ENCODE results near the gene TGFBR3.

The TGFBR3 gene

GRCh38 chr1:91685994-91686393 is 200.0 kb downstream of the TGFBR3 start:
- H2AK5ac ChIP-seq (ENCODE audit: low read depth, low read length), result no peak overlapping the region

GRCh38 chr1:91684481-91685196 is 201.3 kb downstream of the TGFBR3 start:
- Histone ChIP-seq H3K4me3 (ENCODE audit: low read length in 2 of 2) (no peak overlapping the region), H2AK5ac (ENCODE audit: low read depth, low read length) (no peak overlapping the region), H3K14ac (ENCODE audit: low read length) (no peak overlapping the region), H2BK12ac (ENCODE audit: low read length) (no peak overlapping the region), H4K8ac (ENCODE audit: low read depth, low read length) (no peak overlapping the region), H3K9ac (ENCODE audit: low read depth, low read length, poor library complexity) (no peak overlapping the region), H3K4ac (ENCODE audit: low read length) (no peak overlapping the region), H3K36me3 (replicated peaks in 1 of 2; ENCODE audit: control insufficient read depth in 2 of 2, insufficient read depth in 2 of 2, low read length in 2 of 2) (no peaks in the 10 kb centered on the region), H2BK5ac (ENCODE audit: low read length) (no peak overlapping the region), H3K4me2 (ENCODE audit: insufficient read depth, low read length, poor library complexity, severe bottlenecking) (no peak overlapping the region), H2BK15ac (ENCODE audit: low read length) (no peak overlapping the region), H3K23ac (ENCODE audit: low read depth, low read length, poor library complexity) (no peak overlapping the region), H3K4me1 (ENCODE audit: control insufficient read depth in 2 of 2, insufficient read depth in 1 of 2, low read depth in 1 of 2, low read length in 2 of 2) (peaks cover 22 to 24% of the 10 kb centered on the region in 2 donors), H3K79me1 (ENCODE audit: low read depth, low read length) (no peaks in the 10 kb centered on the region), H3K27ac (replicated peaks; ENCODE audit: low read length) (no peak overlapping the region), H2BK120ac (ENCODE audit: low read depth, low read length) (no peak overlapping the region), H3K27me3 (ENCODE audit: control insufficient read depth in 3 of 3, insufficient read depth in 3 of 3, low read depth in 1 of 3, low read length in 3 of 3) (no peaks in the 10 kb centered on the region), H2AFZ (ENCODE audit: low read length) (peak overlapping the region; percentile 76), H4K91ac (ENCODE audit: low read depth, low read length, poor library complexity) (no peak overlapping the region), H3K9me3 (replicated peaks in 1 of 2; ENCODE audit: control insufficient read depth in 2 of 2, insufficient read depth in 1 of 2, low read depth in 1 of 2, low read length in 2 of 2) (no peaks in the 10 kb centered on the region), H3K18ac (ENCODE audit: low read length) (peak overlapping the region; percentile 23)
- no CpG with 5 or more reads among the region's 7 CpGs for WGBS, 2 donors (ENCODE audit: extremely low coverage in 2 of 2, insufficient read length in 2 of 2, insufficient replicate concordance in 1 of 2)
- DNase-seq (ENCODE audit: low spot score), result no peak

More at GRCh38 chr1:91685994-91686393, 200.0 kb downstream of the TGFBR3 start:
- H4K91ac ChIP-seq (ENCODE audit: low read depth, low read length, poor library complexity), result no peak overlapping the region
- H4K8ac ChIP-seq (ENCODE audit: low read depth, low read length), result no peak overlapping the region
- H3K4me2 ChIP-seq (ENCODE audit: insufficient read depth, low read length, poor library complexity, severe bottlenecking), result no peak overlapping the region
- no peak overlapping the region for H3K9ac ChIP-seq (ENCODE audit: low read depth, low read length, poor library complexity)
- DNase-seq (ENCODE audit: low spot score), result no peak
- H3K14ac ChIP-seq (ENCODE audit: low read length), result no peak overlapping the region
- no peaks in the 10 kb centered on the region for H3K9me3 ChIP-seq (replicated peaks in 1 of 2; ENCODE audit: control insufficient read depth in 2 of 2, insufficient read depth in 1 of 2, low read depth in 1 of 2, low read length in 2 of 2)
- no peak overlapping the region for H2AFZ ChIP-seq (ENCODE audit: low read length)
- H3K79me1 ChIP-seq (ENCODE audit: low read depth, low read length), result no peaks in the 10 kb centered on the region
- no peak overlapping the region for H3K27ac ChIP-seq (replicated peaks; ENCODE audit: low read length)
- no peak overlapping the region for H3K18ac ChIP-seq (ENCODE audit: low read length)
- no peak overlapping the region for H2BK120ac ChIP-seq (ENCODE audit: low read depth, low read length)
- H3K4me3 ChIP-seq (ENCODE audit: low read length in 2 of 2), result no peak overlapping the region
- no peak overlapping the region for H2BK5ac ChIP-seq (ENCODE audit: low read length)
- no peaks in the 10 kb centered on the region for H3K36me3 ChIP-seq (replicated peaks in 1 of 2; ENCODE audit: control insufficient read depth in 2 of 2, insufficient read depth in 2 of 2, low read length in 2 of 2)
- peaks cover 22 to 24% of the 10 kb centered on the region in 2 donors for H3K4me1 ChIP-seq (ENCODE audit: control insufficient read depth in 2 of 2, insufficient read depth in 1 of 2, low read depth in 1 of 2, low read length in 2 of 2)
- H2BK12ac ChIP-seq (ENCODE audit: low read length), result no peak overlapping the region
- WGBS, 2 donors (ENCODE audit: extremely low coverage in 2 of 2, insufficient read length in 2 of 2, insufficient replicate concordance in 1 of 2), result no CpG with 5 or more reads among the region's 4 CpGs
- H3K4ac ChIP-seq (ENCODE audit: low read length), result no peak overlapping the region
- H3K23ac ChIP-seq (ENCODE audit: low read depth, low read length, poor library complexity), result no peak overlapping the region
- no peak overlapping the region for H2BK15ac ChIP-seq (ENCODE audit: low read length)
- H3K27me3 ChIP-seq (ENCODE audit: control insufficient read depth in 3 of 3, insufficient read depth in 3 of 3, low read depth in 1 of 3, low read length in 3 of 3), result no peaks in the 10 kb centered on the region

DNA sequence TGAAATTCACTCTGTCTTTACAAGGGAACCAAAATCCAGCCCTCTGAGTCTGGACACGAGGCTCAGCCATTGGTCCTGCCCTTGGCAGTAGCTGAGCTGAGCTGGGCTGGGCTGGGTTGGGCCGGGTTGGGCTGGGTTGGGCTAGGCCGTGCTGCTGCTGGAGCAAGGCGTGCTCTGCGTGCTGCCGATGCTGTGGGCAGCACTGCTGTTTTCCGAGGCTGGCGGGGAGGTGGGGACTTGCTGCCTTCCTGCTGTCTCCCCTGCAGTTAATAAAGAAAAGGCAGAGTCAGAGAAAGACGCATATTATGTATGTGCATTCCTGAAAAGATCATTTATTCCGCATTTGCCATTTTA is 202.4 kb downstream of the TGFBR3 start:
- Histone ChIP-seq H2BK120ac (ENCODE audit: low read depth, low read length) (no peak overlapping the region), H4K91ac (ENCODE audit: low read depth, low read length, poor library complexity) (no peak overlapping the region), H4K8ac (ENCODE audit: low read depth, low read length) (peak overlapping the region; percentile 26), H3K14ac (ENCODE audit: low read length) (no peak overlapping the region), H2BK5ac (ENCODE audit: low read length) (no peak overlapping the region), H3K27ac (replicated peaks; ENCODE audit: low read length) (no peak overlapping the region), H3K36me3 (replicated peaks in 1 of 2; ENCODE audit: control insufficient read depth in 2 of 2, insufficient read depth in 2 of 2, low read length in 2 of 2) (no peaks in the 10 kb centered on the region), H3K4me2 (ENCODE audit: insufficient read depth, low read length, poor library complexity, severe bottlenecking) (no peak overlapping the region), H2BK15ac (ENCODE audit: low read length) (no peak overlapping the region), H2BK12ac (ENCODE audit: low read length) (no peak overlapping the region), H3K4me1 (ENCODE audit: control insufficient read depth in 2 of 2, insufficient read depth in 1 of 2, low read depth in 1 of 2, low read length in 2 of 2) (peaks cover 18% of the 10 kb centered on the region in 2 donors), H3K4ac (ENCODE audit: low read length) (no peak overlapping the region), H3K9me3 (replicated peaks in 1 of 2; ENCODE audit: control insufficient read depth in 2 of 2, insufficient read depth in 1 of 2, low read depth in 1 of 2, low read length in 2 of 2) (no peaks in the 10 kb centered on the region), H3K4me3 (ENCODE audit: low read length in 2 of 2) (no peak overlapping the region), H3K23ac (ENCODE audit: low read depth, low read length, poor library complexity) (no peak overlapping the region), H3K18ac (ENCODE audit: low read length) (peak overlapping the region; percentile 12), H2AFZ (ENCODE audit: low read length) (peak overlapping the region; percentile 76), H2AK5ac (ENCODE audit: low read depth, low read length) (no peak overlapping the region), H3K27me3 (ENCODE audit: control insufficient read depth in 3 of 3, insufficient read depth in 3 of 3, low read depth in 1 of 3, low read length in 3 of 3) (no peaks in the 10 kb centered on the region), H3K9ac (ENCODE audit: low read depth, low read length, poor library complexity) (no peak overlapping the region), H3K79me1 (ENCODE audit: low read depth, low read length) (no peaks in the 10 kb centered on the region)
- WGBS, 2 donors (ENCODE audit: extremely low coverage in 2 of 2, insufficient read length in 2 of 2, insufficient replicate concordance in 1 of 2), result no CpG with 5 or more reads among the region's 10 CpGs
- no peak for DNase-seq (ENCODE audit: low spot score)

GRCh38 chr1:91682882-91683597 is 202.9 kb downstream of the TGFBR3 start:
- Histone ChIP-seq H3K9ac (ENCODE audit: low read depth, low read length, poor library complexity) (peak overlapping the region; percentile 30), H3K36me3 (replicated peaks in 1 of 2; ENCODE audit: control insufficient read depth in 2 of 2, insufficient read depth in 2 of 2, low read length in 2 of 2) (no peaks in the 10 kb centered on the region), H2AFZ (ENCODE audit: low read length) (peak overlapping the region; percentile 76), H2BK120ac (ENCODE audit: low read depth, low read length) (no peak overlapping the region), H3K4me2 (ENCODE audit: insufficient read depth, low read length, poor library complexity, severe bottlenecking) (no peak overlapping the region), H3K4me1 (ENCODE audit: control insufficient read depth in 2 of 2, insufficient read depth in 1 of 2, low read depth in 1 of 2, low read length in 2 of 2) (peaks cover 18% of the 10 kb centered on the region in 2 donors), H4K91ac (ENCODE audit: low read depth, low read length, poor library complexity) (no peak overlapping the region), H3K14ac (ENCODE audit: low read length) (no peak overlapping the region), H3K27ac (replicated peaks; ENCODE audit: low read length) (no peak overlapping the region), H3K9me3 (replicated peaks in 1 of 2; ENCODE audit: control insufficient read depth in 2 of 2, insufficient read depth in 1 of 2, low read depth in 1 of 2, low read length in 2 of 2) (no peaks in the 10 kb centered on the region), H2BK12ac (ENCODE audit: low read length) (no peak overlapping the region), H3K79me1 (ENCODE audit: low read depth, low read length) (no peaks in the 10 kb centered on the region), H3K4ac (ENCODE audit: low read length) (no peak overlapping the region), H3K27me3 (ENCODE audit: control insufficient read depth in 3 of 3, insufficient read depth in 3 of 3, low read depth in 1 of 3, low read length in 3 of 3) (no peaks in the 10 kb centered on the region), H3K4me3 (ENCODE audit: low read length in 2 of 2) (no peak overlapping the region), H3K23ac (ENCODE audit: low read depth, low read length, poor library complexity) (no peak overlapping the region), H3K18ac (ENCODE audit: low read length) (no peak overlapping the region), H4K8ac (ENCODE audit: low read depth, low read length) (no peak overlapping the region), H2AK5ac (ENCODE audit: low read depth, low read length) (peak overlapping the region; percentile 7), H2BK15ac (ENCODE audit: low read length) (no peak overlapping the region), H2BK5ac (ENCODE audit: low read length) (no peak overlapping the region)
- no peak for DNase-seq (ENCODE audit: low spot score)
- no CpG with 5 or more reads among the region's 3 CpGs for WGBS, 2 donors (ENCODE audit: extremely low coverage in 2 of 2, insufficient read length in 2 of 2, insufficient replicate concordance in 1 of 2)

Data from neuronal stem cell (in vitro differentiated cells).